Measurements from ENCODE around the gene LANCL2.
"Not testable (repeated sequence)": the region's sequence is repeated elsewhere in the genome, so short reads cannot be mapped to it uniquely, and the experiment has no call there.

The LANCL2 gene

DNA sequence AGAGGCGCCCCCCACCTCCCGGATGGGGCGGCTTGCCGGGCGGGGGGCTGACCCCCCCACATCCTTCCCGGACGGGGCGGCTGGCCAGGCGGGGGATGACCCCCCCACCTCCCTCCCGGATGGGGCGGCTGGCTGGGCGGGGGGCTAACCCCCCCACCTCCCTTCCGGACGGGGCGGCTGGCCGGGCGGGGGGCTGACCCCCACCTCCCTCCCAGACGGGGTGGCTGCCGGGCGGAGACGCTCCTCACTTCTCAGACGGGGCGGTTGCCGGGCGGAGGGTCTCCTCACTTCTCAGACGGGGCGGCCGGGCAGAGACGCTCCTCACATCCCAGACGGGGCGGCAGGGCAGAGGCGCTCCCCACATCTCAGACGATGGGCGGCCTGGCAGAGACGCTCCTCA lies 37.4 kb downstream of the LANCL2 start:
- in situ Hi-C loops (cut with MboI; ENCODE audit: low sequenced_read_pairs) = not testable (repeated sequence)

DNA sequence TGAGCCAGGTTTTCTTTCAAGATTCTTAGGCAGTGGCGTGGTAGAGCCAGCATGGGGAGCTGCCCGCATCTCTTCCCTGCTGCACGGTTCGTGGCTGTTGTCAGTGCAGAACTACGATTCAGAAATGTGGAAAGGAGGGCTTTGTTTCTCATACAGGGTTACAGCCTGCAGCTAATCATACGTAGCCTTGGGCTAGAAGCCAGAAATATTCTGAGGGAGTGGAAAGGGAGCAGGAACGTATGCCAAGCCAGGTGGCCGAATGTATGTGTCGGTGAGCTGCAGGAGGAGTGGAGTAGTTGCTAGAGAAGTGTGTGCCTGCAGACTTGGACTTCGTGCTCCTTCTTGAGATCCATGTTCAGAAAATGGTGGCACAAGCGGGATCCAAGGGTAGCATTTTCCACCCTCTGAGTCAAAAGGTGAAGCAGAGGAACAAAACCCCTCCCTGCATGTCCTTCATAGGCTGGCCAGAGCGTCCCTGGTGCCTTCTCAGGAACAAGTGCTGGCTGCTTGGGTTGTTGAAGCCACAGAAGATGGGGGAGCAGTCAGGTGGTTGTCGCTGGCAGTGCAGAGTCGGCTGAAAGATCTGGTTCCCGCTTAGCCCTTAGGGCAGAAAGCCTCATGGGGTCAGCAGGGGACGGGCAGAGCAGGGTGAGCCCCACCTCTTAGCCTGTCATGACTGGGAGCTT lies 40.9 kb downstream of the LANCL2 start:
- in situ Hi-C loops (cut with MboI; ENCODE audit: low sequenced_read_pairs) = no loop called here

DNA sequence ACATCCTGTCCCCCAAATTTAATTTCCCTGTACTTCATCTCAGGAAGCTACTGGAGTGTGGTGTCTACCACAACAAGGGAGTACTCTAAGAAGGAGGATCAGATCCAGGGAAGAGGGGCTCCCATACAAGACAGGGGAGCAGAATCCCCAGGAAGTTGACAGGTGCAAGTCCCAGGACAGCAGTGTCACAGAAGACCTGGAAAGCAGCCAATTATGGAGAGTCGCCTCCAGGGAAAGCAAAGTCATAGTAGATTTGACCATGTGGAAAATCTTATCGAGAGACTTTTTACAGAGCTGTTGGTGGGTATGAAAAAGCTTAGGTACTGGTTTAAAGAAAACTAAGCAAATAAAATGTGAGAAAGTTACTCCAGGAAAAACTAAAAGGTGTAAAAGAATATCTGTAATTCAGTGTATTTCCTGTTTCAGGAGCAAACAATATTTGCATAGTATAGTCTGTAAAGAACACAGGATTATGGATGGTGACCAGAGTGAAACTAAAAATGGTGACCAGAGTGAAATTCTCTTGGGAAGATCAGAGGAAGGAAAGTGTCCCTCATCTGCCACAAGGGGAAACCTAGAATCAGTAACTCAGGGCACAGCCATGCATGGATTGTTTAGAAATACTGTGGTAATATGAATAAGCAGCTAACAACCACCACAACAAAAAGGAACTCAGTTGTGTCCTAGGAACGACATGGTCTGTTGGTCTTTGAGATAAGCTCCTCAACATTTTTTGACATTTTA lies 44.5 kb downstream of the LANCL2 start:
- in situ Hi-C loops (cut with MboI; ENCODE audit: low sequenced_read_pairs) = no loop called here

GRCh38 chr7:55410667-55411239 lies 45.6 kb downstream of the LANCL2 start:
- in situ Hi-C loops (cut with MboI; ENCODE audit: low sequenced_read_pairs) = no loop called here

- in situ Hi-C loops (cut with MboI; ENCODE audit: low sequenced_read_pairs) = no loop called here
These were observed 46.7 kb downstream of the LANCL2 start for GRCh38 chr7:55411844-55412243.

GRCh38 chr7:55413442-55413841 lies 48.3 kb downstream of the LANCL2 start:
- in situ Hi-C loops (cut with MboI; ENCODE audit: low sequenced_read_pairs) = no loop called here

- in situ Hi-C loops (cut with MboI; ENCODE audit: low sequenced_read_pairs) = no loop called here
These were observed 50.1 kb downstream of the LANCL2 start for GRCh38 chr7:55415173-55415778.

DNA sequence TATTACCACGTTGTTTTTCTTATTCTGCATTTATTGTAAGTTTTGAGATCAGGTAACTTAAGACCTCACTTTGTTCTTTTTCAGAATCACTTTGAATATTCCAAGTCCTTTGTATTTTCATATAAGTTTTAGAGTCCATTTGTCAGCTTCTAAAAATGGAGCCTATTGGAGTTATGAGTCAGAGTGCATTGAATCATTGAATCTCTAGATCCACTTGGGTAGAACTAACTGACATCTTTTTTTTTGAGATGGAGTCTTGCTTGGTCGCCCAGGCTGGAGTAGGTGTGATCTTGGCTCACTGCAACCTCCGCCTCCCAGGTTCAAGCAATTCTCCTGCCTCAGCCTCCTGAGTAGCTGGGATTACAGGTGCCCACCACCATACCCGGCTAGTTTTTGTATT lies 52.3 kb downstream of the LANCL2 start:
- in situ Hi-C loops (cut with MboI; ENCODE audit: low sequenced_read_pairs) = not testable (repeated sequence)

GRCh38 chr7:55420530-55420929 lies 55.4 kb downstream of the LANCL2 start:
- in situ Hi-C loops (cut with MboI; ENCODE audit: low sequenced_read_pairs) = no loop called here

GRCh38 chr7:55423277-55423711 lies 58.2 kb downstream of the LANCL2 start:
- in situ Hi-C loops (cut with MboI; ENCODE audit: low sequenced_read_pairs) = no loop called here

DNA sequence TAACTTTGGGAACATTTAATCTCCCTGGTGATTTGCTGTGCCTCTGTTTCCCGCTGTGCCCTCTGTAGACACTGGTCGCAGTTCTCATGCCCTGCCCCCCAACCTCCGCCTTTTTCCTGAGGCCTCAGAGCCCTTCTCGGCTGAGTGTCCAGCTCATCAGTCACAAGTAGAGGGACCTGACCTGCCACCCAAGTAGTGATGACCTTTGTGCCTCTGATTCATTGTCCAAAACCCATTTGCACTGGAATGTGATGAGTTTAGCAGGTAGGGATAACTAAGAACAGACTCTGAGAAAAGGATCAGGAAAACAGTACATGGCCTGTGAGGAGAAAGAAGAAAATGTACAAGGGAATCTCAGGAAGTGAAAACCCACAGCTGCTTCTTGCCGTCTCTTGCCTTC lies 58.8 kb downstream of the LANCL2 start:
- in situ Hi-C loops (cut with MboI; ENCODE audit: low sequenced_read_pairs) = no loop called here

GRCh38 chr7:55425141-55425752 lies 60.1 kb downstream of the LANCL2 start:
- in situ Hi-C loops (cut with MboI; ENCODE audit: low sequenced_read_pairs) = loop anchor here (25.0 kb wide), 1 partner anchor 162 kb away; no protein-coding TSS in a partner anchor

DNA sequence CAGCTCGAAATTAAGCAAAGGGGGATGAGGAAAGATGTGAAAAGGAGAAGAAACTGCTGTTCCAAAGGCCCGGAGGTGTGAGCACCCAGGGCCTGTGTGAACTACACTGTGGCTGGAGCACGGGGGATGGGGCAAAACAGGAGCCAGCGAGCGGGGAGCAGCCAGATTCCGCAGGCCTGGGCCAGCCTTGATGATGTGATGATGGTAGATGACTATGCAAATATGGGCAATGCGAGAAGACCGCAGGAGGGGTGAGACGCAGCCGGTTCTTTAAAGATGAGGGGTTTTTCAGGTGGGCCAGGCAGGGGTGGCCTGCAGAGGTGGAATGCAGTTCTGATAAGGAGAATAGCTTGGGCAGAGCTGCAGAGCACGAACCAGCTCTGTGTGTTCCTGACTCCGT lies 61.5 kb downstream of the LANCL2 start:
- in situ Hi-C loops (cut with MboI; ENCODE audit: low sequenced_read_pairs) = loop anchor here (25.0 kb wide), 1 partner anchor 161 kb away; no protein-coding TSS in a partner anchor

GRCh38 chr7:55427342-55427741 lies 62.2 kb downstream of the LANCL2 start:
- in situ Hi-C loops (cut with MboI; ENCODE audit: low sequenced_read_pairs) = loop anchor here (25.0 kb wide), 1 partner anchor 160 kb away; no protein-coding TSS in a partner anchor

DNA sequence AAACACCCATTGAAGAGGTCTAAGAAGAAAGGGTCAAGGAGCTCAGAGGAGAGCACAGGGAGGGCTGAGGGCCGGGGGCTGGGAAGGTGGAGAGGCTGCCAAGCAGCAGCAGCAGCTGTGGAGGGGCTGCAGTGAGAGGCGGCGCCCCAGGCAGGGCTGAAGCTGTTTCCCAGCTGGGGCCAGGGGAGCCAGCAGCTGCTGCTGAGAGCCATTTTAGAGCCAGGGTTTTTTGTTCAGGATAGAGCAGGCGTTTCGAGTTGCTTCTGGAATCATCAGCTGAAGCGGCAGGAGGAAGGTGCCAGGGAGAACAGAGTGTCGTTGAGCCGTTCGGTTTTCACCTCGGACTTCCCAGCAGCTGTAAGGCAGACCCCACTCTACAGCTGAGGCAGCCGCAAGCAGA lies 62.7 kb downstream of the LANCL2 start:
- in situ Hi-C loops (cut with MboI; ENCODE audit: low sequenced_read_pairs) = loop anchor here (25.0 kb wide), 1 partner anchor 160 kb away; no protein-coding TSS in a partner anchor

GRCh38 chr7:55429835-55430499 lies 64.8 kb downstream of the LANCL2 start:
- in situ Hi-C loops (cut with MboI; ENCODE audit: low sequenced_read_pairs) = loop anchor here (25.0 kb wide), 1 partner anchor 157 kb away; no protein-coding TSS in a partner anchor

GRCh38 chr7:55431898-55432297 lies 66.8 kb downstream of the LANCL2 start:
- in situ Hi-C loops (cut with MboI; ENCODE audit: low sequenced_read_pairs) = loop anchor here (25.0 kb wide), 1 partner anchor 155 kb away; no protein-coding TSS in a partner anchor

DNA sequence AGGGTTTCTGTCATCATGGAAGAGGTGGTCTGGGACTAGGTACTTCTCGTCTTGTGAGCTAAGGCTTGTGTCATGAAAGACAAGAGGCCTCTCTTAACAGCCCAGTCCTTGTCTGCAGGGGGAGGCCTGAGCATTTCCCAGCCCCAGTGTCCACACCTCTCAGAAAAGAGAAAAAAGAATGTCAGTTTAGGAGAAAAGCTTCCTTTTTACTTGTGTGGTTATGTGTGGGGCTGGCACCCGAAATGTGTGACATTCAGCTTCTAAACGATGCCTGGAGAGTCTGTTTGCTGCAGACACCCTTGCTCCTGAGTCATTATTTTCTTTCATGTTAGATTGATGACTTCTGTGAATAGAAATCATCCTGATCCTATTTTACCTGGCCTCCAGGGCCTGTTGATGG lies 67.4 kb downstream of the LANCL2 start:
- in situ Hi-C loops (cut with MboI; ENCODE audit: low sequenced_read_pairs) = loop anchor here (25.0 kb wide), 1 partner anchor 155 kb away; no protein-coding TSS in a partner anchor

- in situ Hi-C loops (cut with MboI; ENCODE audit: low sequenced_read_pairs) = loop anchor here (25.0 kb wide), 1 partner anchor 154 kb away; no protein-coding TSS in a partner anchor
These were observed 68.0 kb downstream of the LANCL2 start for GRCh38 chr7:55432939-55433784.

All from HL-60/S4 treated with retinoic acid at 250 ng/mL for 4 days and 3 days (cell line).